Measurements from ENCODE around the gene BTBD18. TPM values are rescaled to one million over a fixed set of nuclear protein-coding genes. Genes with fewer than 3 reads are reported as not detected.

Gene BTBD18
- total RNA-seq, 4 donors from 2014 or later = not detected

DNA sequence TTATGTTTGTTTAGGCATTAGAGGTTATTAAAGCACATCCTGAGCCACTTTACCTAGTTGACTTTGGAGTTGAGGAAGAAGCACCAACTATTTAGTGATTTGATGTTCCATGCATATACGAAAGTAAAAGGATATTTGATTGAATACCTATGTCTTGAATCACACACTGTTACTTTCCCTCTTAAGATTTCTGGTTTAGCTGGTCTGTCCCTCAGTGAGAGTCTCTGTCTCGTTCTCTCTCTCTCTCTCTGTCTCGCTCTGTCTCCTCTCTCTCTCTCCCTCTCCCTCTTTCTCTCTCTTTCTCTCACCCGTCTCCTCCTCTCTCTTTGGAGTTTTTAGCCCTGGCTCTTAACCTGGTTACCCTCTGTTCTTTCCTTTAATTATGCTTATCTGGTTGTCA is 20.9 kb upstream of the BTBD18 start:
- intact Hi-C loops (cut with DNase I; ENCODE audit: low total_unique reads) (no loop called here), in situ Hi-C loops (cut with MboI; ENCODE audit: low sequenced_read_pairs in 4 of 4) (loop anchor here in 1 of 4 donors (25.0 kb wide), 1 partner anchor 435 kb away; the partner anchor contains the start of genes P2RX3 and SSRP1)
- no peak overlapping the region for H3K4me3 ChIP-seq
- no peaks in the 10 kb centered on the region for H3K36me3 ChIP-seq
- H3K9me3 ChIP-seq = no peaks in the 10 kb centered on the region
- peak overlapping the region; percentile 6 to 83 (median 25) for H3K27ac ChIP-seq
- no peaks in the 10 kb centered on the region for H3K27me3 ChIP-seq
- peaks cover 58 to 76% of the 10 kb centered on the region in 2 donors for H3K4me1 ChIP-seq
- DNase-seq (no peak), ATAC-seq (no peak)
- TF ChIP-seq POLR2A (IDR thresholded peaks at IDR 0.05) = no peak
- TF ChIP-seq, protein P1, sequence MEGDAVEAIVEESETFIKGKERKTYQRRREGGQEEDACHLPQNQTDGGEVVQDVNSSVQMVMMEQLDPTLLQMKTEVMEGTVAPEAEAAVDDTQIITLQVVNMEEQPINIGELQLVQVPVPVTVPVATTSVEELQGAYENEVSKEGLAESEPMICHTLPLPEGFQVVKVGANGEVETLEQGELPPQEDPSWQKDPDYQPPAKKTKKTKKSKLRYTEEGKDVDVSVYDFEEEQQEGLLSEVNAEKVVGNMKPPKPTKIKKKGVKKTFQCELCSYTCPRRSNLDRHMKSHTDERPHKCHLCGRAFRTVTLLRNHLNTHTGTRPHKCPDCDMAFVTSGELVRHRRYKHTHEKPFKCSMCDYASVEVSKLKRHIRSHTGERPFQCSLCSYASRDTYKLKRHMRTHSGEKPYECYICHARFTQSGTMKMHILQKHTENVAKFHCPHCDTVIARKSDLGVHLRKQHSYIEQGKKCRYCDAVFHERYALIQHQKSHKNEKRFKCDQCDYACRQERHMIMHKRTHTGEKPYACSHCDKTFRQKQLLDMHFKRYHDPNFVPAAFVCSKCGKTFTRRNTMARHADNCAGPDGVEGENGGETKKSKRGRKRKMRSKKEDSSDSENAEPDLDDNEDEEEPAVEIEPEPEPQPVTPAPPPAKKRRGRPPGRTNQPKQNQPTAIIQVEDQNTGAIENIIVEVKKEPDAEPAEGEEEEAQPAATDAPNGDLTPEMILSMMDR (IDR thresholded peaks at IDR 0.05 in 4 of 5, conservative IDR thresholded peaks at IDR 0.05 in 1 of 5) = no peak

DNA sequence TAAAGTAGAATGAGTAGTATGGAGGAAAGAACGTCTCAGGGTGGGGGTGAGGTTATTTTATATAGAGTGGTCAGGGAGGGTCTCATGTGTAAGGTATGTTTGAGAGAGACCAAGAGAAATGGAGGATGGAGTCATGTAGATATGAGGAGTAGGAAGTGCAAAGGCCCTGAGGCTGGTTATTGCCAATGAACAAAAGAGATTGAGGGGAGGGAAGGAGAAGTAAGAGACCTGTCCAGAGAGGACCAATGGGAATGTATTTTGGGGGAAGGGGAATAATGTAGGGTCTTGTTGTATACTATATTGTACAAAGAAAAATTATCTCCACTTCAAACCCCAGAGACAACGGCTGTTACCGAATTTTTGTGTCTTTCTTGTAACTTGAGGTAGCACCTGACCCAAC is 19.7 kb upstream of the BTBD18 start:
- intact Hi-C loops (cut with DNase I; ENCODE audit: low total_unique reads) (no loop called here), in situ Hi-C loops (cut with MboI; ENCODE audit: low sequenced_read_pairs in 4 of 4) (loop anchor here in 1 of 4 donors (25.0 kb wide), 1 partner anchor 434 kb away; the partner anchor contains the start of genes P2RX3 and SSRP1)
- peak overlapping the region in 2 of 4 donors; percentile 16 to 83 for H3K27ac ChIP-seq
- no peaks in the 10 kb centered on the region for H3K36me3 ChIP-seq
- H3K4me1 ChIP-seq = peaks cover 51 to 74% of the 10 kb centered on the region in 2 donors
- no peak for TF ChIP-seq POLR2A (IDR thresholded peaks at IDR 0.05)
- TF ChIP-seq, protein P1 (IDR thresholded peaks at IDR 0.05 in 4 of 5, conservative IDR thresholded peaks at IDR 0.05 in 1 of 5) = no peak
- ATAC-seq (no peak), DNase-seq (no peak)
- no peaks in the 10 kb centered on the region for H3K27me3 ChIP-seq
- H3K9me3 ChIP-seq = no peaks in the 10 kb centered on the region
- H3K4me3 ChIP-seq = no peak overlapping the region

DNA sequence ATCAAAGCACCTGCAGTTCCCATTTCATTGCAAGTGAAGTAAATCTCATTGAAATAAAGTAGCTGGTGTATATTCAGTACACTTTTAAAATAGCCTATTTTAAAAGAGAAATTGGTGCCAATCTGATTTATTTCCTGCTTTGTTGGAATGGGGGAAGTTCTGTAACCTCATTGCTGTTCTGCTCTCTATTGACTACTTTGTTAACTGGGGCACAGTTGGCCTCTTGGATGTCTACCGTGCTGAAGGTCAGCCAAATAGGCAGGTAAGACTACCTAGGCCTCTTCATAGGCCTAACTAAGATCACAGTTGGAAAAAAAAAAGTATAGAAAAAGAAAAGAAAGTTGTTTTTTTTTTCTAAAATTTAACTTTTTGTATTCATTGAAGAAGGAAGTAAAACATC is 19.2 kb upstream of the BTBD18 start:
- no peak for ATAC-seq
- Histone ChIP-seq H3K27ac (peak overlapping the region in 3 of 4 donors; percentile 15 to 39 (median 16)), H3K4me3 (no peak overlapping the region), H3K9me3 (no peaks in the 10 kb centered on the region), H3K4me1 (peaks cover 51 to 74% of the 10 kb centered on the region in 2 donors), H3K27me3 (no peaks in the 10 kb centered on the region), H3K36me3 (no peaks in the 10 kb centered on the region)
- TF ChIP-seq, protein P1 (IDR thresholded peaks at IDR 0.05 in 4 of 5, conservative IDR thresholded peaks at IDR 0.05 in 1 of 5) = no peak
- TF ChIP-seq POLR2A (IDR thresholded peaks at IDR 0.05) = no peak
- no peak for DNase-seq
- in situ Hi-C loops (cut with MboI; ENCODE audit: low sequenced_read_pairs in 4 of 4) (loop anchor here in 1 of 4 donors (25.0 kb wide), 1 partner anchor 433 kb away; the partner anchor contains the start of genes P2RX3 and SSRP1), intact Hi-C loops (cut with DNase I; ENCODE audit: low total_unique reads) (no loop called here)

DNA sequence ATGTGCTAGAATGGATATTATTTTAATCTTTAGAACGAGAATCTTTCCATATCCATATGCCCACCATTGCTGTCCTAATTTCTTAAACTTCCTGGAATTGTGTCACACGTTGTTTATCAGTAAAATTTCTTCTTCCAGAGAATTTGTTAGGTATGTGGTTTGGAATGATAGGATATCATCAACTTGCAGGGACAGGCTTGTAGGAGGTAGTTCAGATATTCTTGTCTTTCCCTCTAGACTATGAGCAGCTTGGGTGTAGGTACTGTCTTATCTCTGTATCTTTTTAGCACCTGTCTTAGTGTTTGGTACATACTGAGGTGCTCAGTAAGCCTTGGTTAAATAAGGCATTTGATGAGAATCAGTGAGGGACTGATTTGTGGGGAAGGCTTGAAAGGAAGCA is 13.4 kb upstream of the BTBD18 start:
- H3K27me3 ChIP-seq = no peaks in the 10 kb centered on the region
- ATAC-seq (no peak), DNase-seq (no peak)
- H3K4me1 ChIP-seq = peaks cover 47 to 54% of the 10 kb centered on the region in 2 donors
- no peaks in the 10 kb centered on the region for H3K9me3 ChIP-seq
- H3K27ac ChIP-seq = peak overlapping the region; percentile 90 to 97 (median 93)
- in situ Hi-C loops (cut with MboI; ENCODE audit: low sequenced_read_pairs in 4 of 4) = loop anchor here in 1 of 4 donors (25.0 kb wide), 1 partner anchor 428 kb away; the partner anchor contains the start of genes P2RX3 and SSRP1
- intact Hi-C loops (cut with DNase I; ENCODE audit: low total_unique reads) = no loop called here
- no peaks in the 10 kb centered on the region for H3K36me3 ChIP-seq
- peak overlapping the region; percentile 66 to 83 (median 78) for H3K4me3 ChIP-seq
- TF ChIP-seq POLR2A (IDR thresholded peaks at IDR 0.05) = no peak
- TF ChIP-seq, protein P1 (IDR thresholded peaks at IDR 0.05 in 4 of 5, conservative IDR thresholded peaks at IDR 0.05 in 1 of 5) = no peak
